Thyroid gland (tissue), 4 donors: Measurements from ENCODE around the gene ATRNL1. TPM values are rescaled to one million over a fixed set of nuclear protein-coding genes. Genes with fewer than 3 reads are reported as not detected.

Source experiments
- DNase-seq, 2 donors: peaks; one replicate each; pipeline ENCODE4 v3.0.0-alpha.2; 2019
- H3K27ac ChIP-seq, 3 donors: fragments of 200-600 bp; sonication (generic); 1 replicate in 2 of 3; 2 replicates in 1 of 3; pipeline ENCODE4 v1.5.1; 2016 to 2019; ENCODE audit warnings: mild to moderate bottlenecking in 1 of 3, moderate library complexity in 1 of 3
- H3K27me3 ChIP-seq: fragments of 200-600 bp; sonication (generic); one replicate; pipeline ENCODE4 v1.5.1; 2019
- H3K36me3 ChIP-seq, 2 donors: fragments of 200-600 bp; sonication (generic); one replicate each; pipeline ENCODE4 v1.5.1; 2016 to 2019
- H3K4me1 ChIP-seq, 2 donors: fragments of 200-600 bp; sonication (generic); one replicate each; pipeline ENCODE4 v1.5.1; 2017 to 2019
- H3K4me3 ChIP-seq, 3 donors: fragments of 200-600 bp; sonication (generic); replicated peaks in 1 of 3; 1 replicate in 2 of 3; 2 replicates in 1 of 3; pipeline ENCODE4 v1.5.1; 2016; ENCODE audit warnings: mild to moderate bottlenecking in 1 of 3
- H3K9me3 ChIP-seq: fragments of 200-600 bp; sonication (generic); one replicate; pipeline ENCODE4 v1.5.1; 2017
- CTCF ChIP-seq, 6 experiments: fragments of 200-600 bp in 3 of 6; fragments of 450-650 bp in 3 of 6; sonication (generic) in 3 of 6; IDR thresholded peaks; one replicate each; pipeline ENCODE4 v1.5.1; 2016 to 2019; ENCODE audit warnings: antibody characterized with exemption in 6 of 6, mild to moderate bottlenecking in 2 of 6, inconsistent platforms in 1 of 6, moderate library complexity in 1 of 6
- POLR2A ChIP-seq, 2 donors: fragments of 450-650 bp; IDR thresholded peaks; one replicate each; pipeline ENCODE4 v1.6.1; 2017; ENCODE audit warnings: antibody characterized with exemption in 2 of 2, mild to moderate bottlenecking in 2 of 2, moderate library complexity in 1 of 2
- WGBS, 2 donors: methylation state at CpG; one replicate each; pipeline ENCODE4 v1.1.5; 2017; 5-methylcytosine and 5-hydroxymethylcytosine counted together
- intact Hi-C: fragments of 100-400 bp; cut with DNase I; formaldehyde crosslinking; loops from one replicate; pipeline ENCODE4 v1.15.1; 2023
- total RNA-seq, 4 donors: library from RNA; depleted of rRNA; stranded (reverse); fragments of >200 nt; gene quantifications; one replicate each; pipeline ENCODE4 v1.2.3, GENCODE V29; 2016

Gene ATRNL1
- total RNA-seq, 4 donors from 2014 or later, result 2.3 to 6.3 (median 3.8) TPM

- WGBS, 2 donors, result 65 to 66% methylated on average over 2 of the region's 2 CpGs
- Histone ChIP-seq H3K36me3 (no peaks in the 10 kb centered on the region), H3K27ac (no peak overlapping the region), H3K4me3 (no peak overlapping the region), H3K4me1 (no peaks in the 10 kb centered on the region), H3K9me3 (no peaks in the 10 kb centered on the region), H3K27me3 (no peaks in the 10 kb centered on the region)
- intact Hi-C loops, result no loop called here
- TF ChIP-seq POLR2A (IDR thresholded peaks at IDR 0.05) (no peak), CTCF (IDR thresholded peaks at IDR 0.05) (no peak)
- DNase-seq, result no peak
Measured at GRCh38 chr10:115774721-115775120, 681.6 kb downstream of the ATRNL1 start.

GRCh38 chr10:115777646-115778045, 684.5 kb downstream of the ATRNL1 start:
- DNase-seq, result no peak
- no peaks in the 10 kb centered on the region for H3K27me3 ChIP-seq
- no peak overlapping the region for H3K27ac ChIP-seq
- no peaks in the 10 kb centered on the region for H3K9me3 ChIP-seq
- no peaks in the 10 kb centered on the region for H3K4me1 ChIP-seq
- no peaks in the 10 kb centered on the region for H3K36me3 ChIP-seq
- 91 to 97% methylated on average over 2 of the region's 2 CpGs for WGBS, 2 donors
- no peak for TF ChIP-seq POLR2A (IDR thresholded peaks at IDR 0.05)
- no peak for TF ChIP-seq CTCF (IDR thresholded peaks at IDR 0.05)
- H3K4me3 ChIP-seq, result no peak overlapping the region
- intact Hi-C loops, result no loop called here

- Histone ChIP-seq H3K4me1 (no peaks in the 10 kb centered on the region), H3K27ac (no peak overlapping the region), H3K9me3 (no peaks in the 10 kb centered on the region), H3K4me3 (no peak overlapping the region), H3K36me3 (no peaks in the 10 kb centered on the region), H3K27me3 (no peaks in the 10 kb centered on the region)
- no peak for DNase-seq
- 75 to 79% methylated on average over 3 of the region's 3 CpGs for WGBS, 2 donors
- intact Hi-C loops, result no loop called here
- no peak for TF ChIP-seq CTCF (IDR thresholded peaks at IDR 0.05)
- TF ChIP-seq POLR2A (IDR thresholded peaks at IDR 0.05), result no peak
Measured at GRCh38 chr10:115790220-115790619, 697.1 kb downstream of the ATRNL1 start.

GRCh38 chr10:115795964-115796363, 702.8 kb downstream of the ATRNL1 start:
- no peaks in the 10 kb centered on the region for H3K36me3 ChIP-seq
- H3K27me3 ChIP-seq, result no peaks in the 10 kb centered on the region
- DNase-seq, result no peak
- H3K4me1 ChIP-seq, result no peaks in the 10 kb centered on the region
- H3K4me3 ChIP-seq, result no peak overlapping the region
- H3K27ac ChIP-seq, result no peak overlapping the region
- H3K9me3 ChIP-seq, result no peaks in the 10 kb centered on the region
- intact Hi-C loops, result no loop called here
- WGBS, 2 donors, result 94 to 97% methylated on average over 4 of the region's 4 CpGs
- TF ChIP-seq POLR2A (IDR thresholded peaks at IDR 0.05), result no peak

- Histone ChIP-seq H3K36me3 (no peaks in the 10 kb centered on the region), H3K9me3 (no peaks in the 10 kb centered on the region), H3K4me3 (no peak overlapping the region), H3K27me3 (no peaks in the 10 kb centered on the region), H3K4me1 (no peaks in the 10 kb centered on the region), H3K27ac (no peak overlapping the region)
- DNase-seq, result no peak
- intact Hi-C loops, result loop anchor here (5.0 kb wide), 1 partner anchor 486 kb away; no protein-coding TSS in a partner anchor
- TF ChIP-seq POLR2A (IDR thresholded peaks at IDR 0.05) (no peak), CTCF (IDR thresholded peaks at IDR 0.05) (no peak)
Measured at GRCh38 chr10:115801457-115801856, 708.3 kb downstream of the ATRNL1 start.

GRCh38 chr10:115801992-115802391, 708.8 kb downstream of the ATRNL1 start:
- no peak for DNase-seq
- Histone ChIP-seq H3K27me3 (no peaks in the 10 kb centered on the region), H3K36me3 (no peaks in the 10 kb centered on the region), H3K9me3 (no peaks in the 10 kb centered on the region), H3K4me3 (no peak overlapping the region), H3K27ac (no peak overlapping the region), H3K4me1 (no peaks in the 10 kb centered on the region)
- 64 to 75% methylated on average over 2 of the region's 2 CpGs for WGBS, 2 donors
- TF ChIP-seq CTCF (IDR thresholded peaks at IDR 0.05) (no peak), POLR2A (IDR thresholded peaks at IDR 0.05) (no peak)
- intact Hi-C loops, result loop anchor here (5.0 kb wide), 1 partner anchor 485 kb away; no protein-coding TSS in a partner anchor
